GM19025 (cell line): ENCODE data around the gene DUOX2.
"Not testable (repeated sequence)": the region's sequence is repeated elsewhere in the genome, so short reads cannot be mapped to it uniquely, and the experiment has no call there.

Experiments
- ATAC-seq: cut with Tn5 transposase; IDR thresholded peaks from one replicate; pipeline ENCODE4 v1.9.1; 2021; ENCODE audit warnings: mild to moderate bottlenecking, low read depth, moderate library complexity; ENCODE audit not compliant: unreplicated experiment

Gene DUOX2

GRCh38 chr15:45079201-45079600 is 34.8 kb downstream of the DUOX2 start:
- not testable (repeated sequence) for ATAC-seq

- not testable (repeated sequence) for ATAC-seq
These were observed 36.6 kb downstream of the DUOX2 start for GRCh38 chr15:45077391-45077790.

GRCh38 chr15:45075440-45076320 is 38.3 kb downstream of the DUOX2 start:
- ATAC-seq: not testable (repeated sequence)

DNA sequence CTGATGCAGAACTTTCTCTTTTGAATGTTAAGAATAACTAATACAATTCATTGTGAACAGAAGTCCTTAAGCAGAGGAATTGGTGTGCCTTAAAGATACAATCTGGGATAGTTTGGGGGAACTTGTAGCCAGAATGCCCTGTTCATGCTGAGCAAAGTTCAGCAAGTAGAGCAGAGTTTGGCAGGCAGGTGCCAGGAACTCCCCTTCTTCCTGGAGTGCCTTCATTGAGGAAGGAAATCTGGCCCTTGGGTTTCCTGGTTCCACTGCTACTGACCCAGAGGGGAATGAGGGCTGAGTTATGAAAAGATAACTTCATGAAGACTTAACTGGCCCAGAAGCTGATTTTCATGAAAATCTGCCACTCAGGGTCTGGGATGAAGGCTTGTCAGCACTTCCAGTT is 40.4 kb downstream of the DUOX2 start:
- ATAC-seq: not testable (repeated sequence)

DNA sequence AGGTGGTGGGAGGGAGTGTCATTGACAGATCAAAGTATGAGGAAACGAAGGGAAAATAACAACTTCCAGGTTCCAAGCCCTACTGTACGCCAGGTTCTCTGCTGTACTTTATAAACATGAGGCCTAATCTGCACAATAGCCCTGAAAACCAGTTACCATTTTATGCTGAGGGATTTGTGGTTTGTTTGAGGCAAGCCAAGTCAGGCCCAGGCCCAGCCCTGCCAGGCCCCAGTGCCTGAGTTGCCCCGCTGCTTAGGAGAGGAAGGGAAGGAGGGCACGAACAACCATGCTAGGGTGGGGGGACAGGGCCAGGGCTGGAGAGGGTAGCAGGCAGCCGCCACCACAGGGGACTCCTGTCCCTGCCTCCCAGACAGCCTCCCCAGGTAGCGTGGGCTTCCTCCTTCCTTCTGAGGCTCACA is 44.0 kb downstream of the DUOX2 start:
- not testable (repeated sequence) for ATAC-seq

- ATAC-seq: no peak
These were observed 49.6 kb downstream of the DUOX2 start for GRCh38 chr15:45064386-45064785.

GRCh38 chr15:45062301-45062700 is 51.7 kb downstream of the DUOX2 start:
- ATAC-seq: not testable (repeated sequence)

DNA sequence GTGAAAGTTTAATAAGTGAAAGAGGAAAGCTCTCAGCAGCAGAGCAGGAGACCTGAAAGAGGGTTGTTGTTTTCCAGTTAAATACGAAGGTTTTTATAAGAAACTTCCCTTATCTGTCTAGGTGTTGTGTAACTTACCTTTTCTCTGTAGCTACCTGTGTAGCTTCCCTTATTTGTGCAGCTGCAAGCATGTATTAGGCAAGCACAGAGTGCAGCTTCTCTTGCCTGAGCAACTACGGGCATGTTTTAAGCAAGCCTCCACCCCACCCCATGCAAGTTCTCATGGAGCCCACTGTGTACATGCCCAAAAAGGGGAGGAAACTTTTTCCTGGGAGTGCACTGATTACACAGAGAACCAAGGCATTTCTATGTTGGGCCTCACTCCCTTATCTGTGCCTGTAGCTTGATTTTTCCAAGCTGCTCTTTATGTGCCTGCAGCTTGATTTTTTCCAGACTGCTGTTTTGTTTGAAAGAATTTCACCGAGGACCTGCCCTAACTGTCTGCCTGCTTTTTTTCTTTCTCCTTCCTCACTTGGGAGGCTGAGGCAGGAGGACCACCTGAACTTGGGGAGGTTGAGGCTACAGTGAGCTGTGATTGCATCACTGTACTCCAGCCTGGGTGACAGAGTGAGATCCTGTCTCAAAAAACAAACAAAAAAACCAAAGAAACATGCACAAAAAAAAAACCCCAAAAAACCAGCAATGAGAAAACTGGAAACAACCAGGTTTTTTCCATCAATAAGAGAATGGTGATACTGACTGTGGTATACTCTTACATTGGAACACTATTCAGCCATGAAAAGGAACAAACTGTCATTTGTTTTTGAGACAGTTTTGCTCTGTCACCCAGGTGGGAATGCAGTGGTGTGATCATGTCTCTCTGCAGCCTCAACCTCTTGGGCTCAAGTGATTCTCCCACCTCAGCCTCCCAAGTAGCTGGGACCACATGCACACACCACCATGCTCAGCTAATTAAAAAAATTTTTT is 55.0 kb downstream of the DUOX2 start:
- ATAC-seq: not testable (repeated sequence)

GRCh38 chr15:45052676-45053075 is 61.3 kb downstream of the DUOX2 start:
- not testable (repeated sequence) for ATAC-seq

DNA sequence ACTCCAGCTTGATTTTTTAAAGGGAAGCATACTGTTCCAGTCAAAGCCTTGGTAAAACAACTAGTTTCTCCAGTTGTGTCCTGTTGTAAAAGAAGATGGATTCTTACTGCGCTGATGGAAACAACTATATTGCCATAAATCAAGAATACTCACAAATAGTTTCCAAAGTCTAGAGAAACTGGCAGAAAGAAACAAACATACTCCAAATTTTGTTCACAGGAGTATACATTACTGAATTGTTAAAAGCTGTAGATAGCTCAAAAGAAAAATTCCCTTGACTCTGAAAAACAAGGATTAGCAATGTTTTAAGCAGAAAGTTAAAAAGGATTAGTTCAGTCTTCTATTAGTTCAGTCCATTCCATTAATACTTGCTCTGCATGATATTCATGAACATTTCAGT is 63.4 kb downstream of the DUOX2 start:
- ATAC-seq: no peak

- no peak for ATAC-seq
These were observed 65.0 kb downstream of the DUOX2 start for GRCh38 chr15:45048794-45049631.

DNA sequence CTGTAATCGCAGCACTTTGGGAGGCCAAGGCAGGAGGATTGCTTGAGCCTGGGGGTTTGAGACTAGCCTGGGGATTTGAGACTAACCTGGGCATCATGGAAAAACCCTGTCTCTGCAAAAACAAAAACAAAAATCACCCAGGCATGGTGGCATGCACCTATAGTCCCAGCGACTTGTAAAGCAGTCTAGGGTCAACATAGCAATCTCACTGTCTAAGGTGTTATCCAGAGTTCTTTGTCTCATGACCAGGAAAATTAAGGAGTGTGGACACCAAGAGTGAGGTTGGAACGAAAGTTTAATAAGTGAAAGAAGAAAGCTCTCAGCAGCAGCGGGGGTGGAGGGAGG is 65.6 kb downstream of the DUOX2 start:
- ATAC-seq: not testable (repeated sequence)

- ATAC-seq: not testable (repeated sequence)
These were observed 69.7 kb downstream of the DUOX2 start for GRCh38 chr15:45044270-45044669.

GRCh38 chr15:45042859-45043258 is 71.1 kb downstream of the DUOX2 start:
- not testable (repeated sequence) for ATAC-seq
